ENCODE measurements around the gene BTD.

BTD gene

GRCh38 chr3:15657016-15657415 lies 55.5 kb downstream of the BTD start:
- Mint-ChIP-seq H3K36me3 (ENCODE audit: low read depth) (peaks cover 9% of the 10 kb centered on the region), H3K27ac (no peak overlapping the region), H3K4me1 (ENCODE audit: low read depth) (peaks cover 14% of the 10 kb centered on the region), H3K4me3 (no peak overlapping the region), H3K9me3 (peaks cover 13% of the 10 kb centered on the region), H3K27me3 (no peaks in the 10 kb centered on the region)
- no peak for DNase-seq

- H3K4me3 Mint-ChIP-seq = no peak overlapping the region
- H3K36me3 Mint-ChIP-seq (ENCODE audit: low read depth) = peaks cover 9% of the 10 kb centered on the region
- H3K9me3 Mint-ChIP-seq = peaks cover 20% of the 10 kb centered on the region
Measured at GRCh38 chr3:15659254-15659975, 57.9 kb downstream of the BTD start.

GRCh38 chr3:15660055-15660935 lies 58.8 kb downstream of the BTD start:
- no peak for DNase-seq
- no peak overlapping the region for H3K27ac Mint-ChIP-seq
- peaks cover 14% of the 10 kb centered on the region for H3K36me3 Mint-ChIP-seq (ENCODE audit: low read depth)
- H3K27me3 Mint-ChIP-seq = no peaks in the 10 kb centered on the region
- peaks cover 20% of the 10 kb centered on the region for H3K9me3 Mint-ChIP-seq
- peaks cover 14% of the 10 kb centered on the region for H3K4me1 Mint-ChIP-seq (ENCODE audit: low read depth)
- H3K4me3 Mint-ChIP-seq = no peak overlapping the region

More at GRCh38 chr3:15659254-15659975, 57.9 kb downstream of the BTD start:
- H3K27me3 Mint-ChIP-seq = no peaks in the 10 kb centered on the region
- peaks cover 14% of the 10 kb centered on the region for H3K4me1 Mint-ChIP-seq (ENCODE audit: low read depth)
- DNase-seq = no peak
- H3K27ac Mint-ChIP-seq = no peak overlapping the region

- Mint-ChIP-seq H3K4me3 (no peak overlapping the region), H3K9me3 (peaks cover 6% of the 10 kb centered on the region), H3K36me3 (ENCODE audit: low read depth) (peaks cover 26% of the 10 kb centered on the region), H3K27me3 (no peaks in the 10 kb centered on the region), H3K27ac (no peak overlapping the region), H3K4me1 (ENCODE audit: low read depth) (peaks cover 36% of the 10 kb centered on the region)
- DNase-seq = no peak
Measured at GRCh38 chr3:15664144-15664543, 62.6 kb downstream of the BTD start.

GRCh38 chr3:15665510-15666150 lies 64.1 kb downstream of the BTD start:
- Mint-ChIP-seq H3K27me3 (no peaks in the 10 kb centered on the region), H3K4me1 (ENCODE audit: low read depth) (peaks cover 24% of the 10 kb centered on the region), H3K9me3 (peaks cover 6% of the 10 kb centered on the region), H3K36me3 (ENCODE audit: low read depth) (peaks cover 39% of the 10 kb centered on the region), H3K4me3 (no peak overlapping the region), H3K27ac (no peak overlapping the region)
- DNase-seq = no peak

GRCh38 chr3:15666277-15666676 lies 64.7 kb downstream of the BTD start:
- Mint-ChIP-seq H3K27me3 (no peaks in the 10 kb centered on the region), H3K9me3 (peaks cover 6% of the 10 kb centered on the region), H3K4me3 (no peak overlapping the region), H3K36me3 (ENCODE audit: low read depth) (peaks cover 46% of the 10 kb centered on the region), H3K27ac (no peak overlapping the region), H3K4me1 (ENCODE audit: low read depth) (peaks cover 23% of the 10 kb centered on the region)
- DNase-seq = no peak

- DNase-seq = no peak
- Mint-ChIP-seq H3K4me1 (ENCODE audit: low read depth) (peaks cover 23% of the 10 kb centered on the region), H3K4me3 (no peak overlapping the region), H3K9me3 (peaks cover 6% of the 10 kb centered on the region), H3K27me3 (no peaks in the 10 kb centered on the region), H3K27ac (no peak overlapping the region), H3K36me3 (ENCODE audit: low read depth) (peaks cover 53% of the 10 kb centered on the region)
Measured at GRCh38 chr3:15667484-15667883, 65.9 kb downstream of the BTD start.

GRCh38 chr3:15673536-15673935 lies 72.0 kb downstream of the BTD start:
- Mint-ChIP-seq H3K27me3 (no peaks in the 10 kb centered on the region), H3K9me3 (no peaks in the 10 kb centered on the region), H3K4me3 (no peak overlapping the region), H3K36me3 (ENCODE audit: low read depth) (peaks cover 47% of the 10 kb centered on the region), H3K27ac (no peak overlapping the region), H3K4me1 (ENCODE audit: low read depth) (peaks cover 2% of the 10 kb centered on the region)
- no peak for DNase-seq

- no peak overlapping the region for H3K4me3 Mint-ChIP-seq
- DNase-seq = no peak
- no peaks in the 10 kb centered on the region for H3K27me3 Mint-ChIP-seq
- no peak overlapping the region for H3K27ac Mint-ChIP-seq
- H3K36me3 Mint-ChIP-seq (ENCODE audit: low read depth) = peaks cover 36% of the 10 kb centered on the region
- no peaks in the 10 kb centered on the region for H3K4me1 Mint-ChIP-seq (ENCODE audit: low read depth)
- H3K9me3 Mint-ChIP-seq = no peaks in the 10 kb centered on the region
Measured at GRCh38 chr3:15676259-15676658, 74.7 kb downstream of the BTD start.

- Mint-ChIP-seq H3K4me3 (no peak overlapping the region), H3K27me3 (no peaks in the 10 kb centered on the region), H3K9me3 (no peaks in the 10 kb centered on the region), H3K4me1 (ENCODE audit: low read depth) (no peaks in the 10 kb centered on the region), H3K36me3 (ENCODE audit: low read depth) (peaks cover 52% of the 10 kb centered on the region), H3K27ac (peak overlapping the region; percentile 20)
- DNase-seq = no peak
Measured at GRCh38 chr3:15679306-15679705, 77.8 kb downstream of the BTD start.

GRCh38 chr3:15681668-15682067 lies 80.1 kb downstream of the BTD start:
- H3K9me3 Mint-ChIP-seq = no peaks in the 10 kb centered on the region
- DNase-seq = no peak
- H3K4me3 Mint-ChIP-seq = no peak overlapping the region
- H3K36me3 Mint-ChIP-seq (ENCODE audit: low read depth) = peaks cover 75% of the 10 kb centered on the region
- H3K27ac Mint-ChIP-seq = no peak overlapping the region
- H3K4me1 Mint-ChIP-seq (ENCODE audit: low read depth) = no peaks in the 10 kb centered on the region
- H3K27me3 Mint-ChIP-seq = no peaks in the 10 kb centered on the region

- H3K4me1 Mint-ChIP-seq (ENCODE audit: low read depth) = no peaks in the 10 kb centered on the region
- peaks cover 72% of the 10 kb centered on the region for H3K36me3 Mint-ChIP-seq (ENCODE audit: low read depth)
- no peaks in the 10 kb centered on the region for H3K27me3 Mint-ChIP-seq
- H3K9me3 Mint-ChIP-seq = no peaks in the 10 kb centered on the region
- no peak for DNase-seq
- H3K4me3 Mint-ChIP-seq = no peak overlapping the region
- no peak overlapping the region for H3K27ac Mint-ChIP-seq
Measured at GRCh38 chr3:15682561-15683185, 81.1 kb downstream of the BTD start.

GRCh38 chr3:15683253-15683652 lies 81.7 kb downstream of the BTD start:
- DNase-seq = no peak
- H3K27ac Mint-ChIP-seq = no peak overlapping the region
- H3K27me3 Mint-ChIP-seq = no peaks in the 10 kb centered on the region
- no peaks in the 10 kb centered on the region for H3K9me3 Mint-ChIP-seq
- no peak overlapping the region for H3K4me3 Mint-ChIP-seq
- no peaks in the 10 kb centered on the region for H3K4me1 Mint-ChIP-seq (ENCODE audit: low read depth)
- peaks cover 67% of the 10 kb centered on the region for H3K36me3 Mint-ChIP-seq (ENCODE audit: low read depth)

GRCh38 chr3:15685927-15686326 lies 84.4 kb downstream of the BTD start:
- Mint-ChIP-seq H3K36me3 (ENCODE audit: low read depth) (peaks cover 80% of the 10 kb centered on the region), H3K9me3 (no peaks in the 10 kb centered on the region), H3K4me1 (ENCODE audit: low read depth) (no peaks in the 10 kb centered on the region), H3K27ac (no peak overlapping the region), H3K4me3 (no peak overlapping the region), H3K27me3 (no peaks in the 10 kb centered on the region)
- no peak for DNase-seq

Measured in activated T-cell treated with anti-CD3 and anti-CD28 coated beads, Interleukin-2, amount 50 U/mL, for 24 hours (primary cell).